Measurements from ENCODE around the gene OPCML. TPM values are rescaled to one million over a fixed set of nuclear protein-coding genes. Genes with fewer than 3 reads are reported as not detected.

The OPCML gene
- total and polyA plus RNA-seq, 2 of the 13 experiments (the other 11 are each of a cell fraction or from before 2014, with no cell fraction given), result not detected

- TF ChIP-seq PRDM4 (CRISPR knock-in tag; IDR thresholded peaks at IDR 0.05; ENCODE audit: borderline replicate concordance), result no peak
- TF ChIP-seq DR1 (CRISPR knock-in tag; IDR thresholded peaks at IDR 0.05), result no peak
Observed at GRCh38 chr11:133065847-133066485, 466.3 kb downstream of the OPCML start (continued).

GRCh38 chr11:133064961-133065360 is 467.3 kb downstream of the OPCML start:
- H2AFZ ChIP-seq (ENCODE audit: low read length), result no peak overlapping the region
- CTCF ChIA-PET (ENCODE audit: low intra/inter-chr PET ratio, low total read pairs), result no interaction called here
- POLR2A ChIA-PET, result no interaction called here

More at GRCh38 chr11:133064961-133065360, 467.3 kb downstream of the OPCML start:
- H3K36me3 ChIP-seq (replicated peaks in 1 of 2; ENCODE audit: control insufficient read depth in 1 of 2, insufficient read depth in 2 of 2, low read length in 2 of 2), result no peaks in the 10 kb centered on the region
- no peak for ATAC-seq
- peaks cover 0 to 19% of the 10 kb centered on the region in 2 experiments; a peak in 3 of 5 replicates for H3K27me3 ChIP-seq (ENCODE audit: control insufficient read depth in 1 of 2, insufficient read depth in 2 of 2, low read length in 2 of 2)
- 48% methylated on average over 11 of the region's 15 CpGs for WGBS (ENCODE audit: low lambda C conversion rate)
- in situ Hi-C loops (cut with HindIII; ENCODE audit: extremely low pct_ligation_motif_present, low pct_unique_long_range_greater_than_20kb), result loop anchor here (25.0 kb wide), 3 partner anchors 953 to 1378 kb away; no protein-coding TSS in a partner anchor
- H3K4me1 ChIP-seq (ENCODE audit: insufficient read depth, low read length), result no peaks in the 10 kb centered on the region
- H3K9me3 ChIP-seq (ENCODE audit: low read length), result no peaks in the 10 kb centered on the region
- no peaks in the 10 kb centered on the region for H4K20me1 ChIP-seq (ENCODE audit: insufficient read depth, low read length)
- no peak for DNase-seq (ENCODE audit: low spot score)
- H3K4me2 ChIP-seq (ENCODE audit: low read depth, low read length), result 0 out of 2 replicates have a peak overlapping the region, but pooled peaks have one; percentile 43
- no TSS peak for BruUV-seq (replicated peaks)
- intact Hi-C loops (cut with micrococcal nuclease; ENCODE audit: unreplicated experiment), result loop anchor here (5.0 to 10.0 kb wide), 2 partner anchors 953 to 1200 kb away; no protein-coding TSS in a partner anchor
- no peak for TF ChIP-seq ZNF251 (CRISPR knock-in tag; IDR thresholded peaks at IDR 0.05)
- no peak for TF ChIP-seq AHR (CRISPR knock-in tag; IDR thresholded peaks at IDR 0.05)
- no peak for TF ChIP-seq ZFP36 (IDR thresholded peaks at IDR 0.05; ENCODE audit: borderline replicate concordance, low read depth, low read length, partially characterized antibody)
- no peak for TF ChIP-seq FOSL1 (CRISPR knock-in tag; IDR thresholded peaks at IDR 0.05; ENCODE audit: borderline replicate concordance)
- peak; percentile 37; the same call in 1 of the 2 replicates for TF ChIP-seq CREB1 (IDR thresholded peaks at IDR 0.05)
- no peak for TF ChIP-seq CREB1 (CRISPR knock-in tag; IDR thresholded peaks at IDR 0.05)
- no peak for TF ChIP-seq YY1 (IDR thresholded peaks at IDR 0.05; ENCODE audit: insufficient read depth, insufficient replicate concordance, low read depth, low read length)
- TF ChIP-seq NPAS2 (CRISPR knock-in tag; IDR thresholded peaks at IDR 0.05; ENCODE audit: borderline replicate concordance), result no peak
- H3K4me3 ChIP-seq (replicated peaks in 1 of 3; ENCODE audit: insufficient read depth in 1 of 3, low read depth in 2 of 3, low read length in 3 of 3), result no peak overlapping the region
- no peak for FAIRE-seq
- no peaks in the 10 kb centered on the region for H3K79me2 ChIP-seq (ENCODE audit: insufficient read depth, low read length)
- H3K27ac ChIP-seq (ENCODE audit: extremely low read length, insufficient read depth, low read length), result no peak overlapping the region
- no peak overlapping the region for H3K9ac ChIP-seq (ENCODE audit: insufficient read depth, low read depth, low read length)

All from HepG2 (cell line).